CD4-positive, alpha-beta T cell treated with Interleukin-6 for 4 hours (primary cell): ENCODE measurements around the gene MYLK.
"Not testable (repeated sequence)": the region's sequence is repeated elsewhere in the genome, so short reads cannot be mapped to it uniquely, and the experiment has no call there.

Source experiments
- DNase-seq: peaks from one replicate; pipeline ENCODE4 v3.0.0-alpha.2; 2020; ENCODE audit warnings: mixed read lengths

Gene MYLK

GRCh38 chr3:123884203-123884831, at the start of gene MYLK:
Gene MYLK (minus strand): TSS chr3:123884332. CDS start chr3:123793841, 90,491 bp downstream.
- peak; percentile 3 for DNase-seq

- DNase-seq = no peak
These were observed 46.3 kb upstream of the MYLK start for GRCh38 chr3:123930445-123930844.

- DNase-seq = no peak
These were observed 45.2 kb upstream of the MYLK start for GRCh38 chr3:123929325-123929724.

- DNase-seq = no peak
These were observed 42.3 kb upstream of the MYLK start for GRCh38 chr3:123926396-123926795.

- no peak for DNase-seq
These were observed 36.7 kb upstream of the MYLK start for GRCh38 chr3:123920868-123921267.

- no peak for DNase-seq
These were observed 36.3 kb upstream of the MYLK start for GRCh38 chr3:123920383-123920782.

GRCh38 chr3:123919353-123919752, 35.2 kb upstream of the MYLK start:
- DNase-seq = no peak

GRCh38 chr3:123914829-123915228, 30.7 kb upstream of the MYLK start:
- no peak for DNase-seq

GRCh38 chr3:123909785-123910184, 25.7 kb upstream of the MYLK start:
- DNase-seq = no peak

GRCh38 chr3:123907720-123908119, 23.6 kb upstream of the MYLK start:
- no peak for DNase-seq

GRCh38 chr3:123899300-123899865, 15.3 kb upstream of the MYLK start:
- DNase-seq = no peak

- DNase-seq = no peak
These were observed 8.9 kb upstream of the MYLK start for GRCh38 chr3:123893012-123893411.

- no peak for DNase-seq
These were observed 8.1 kb upstream of the MYLK start for GRCh38 chr3:123892195-123892594.

- DNase-seq = not testable (repeated sequence)
These were observed 6.9 kb upstream of the MYLK start for GRCh38 chr3:123890991-123891390.

GRCh38 chr3:123890162-123890561, 6.0 kb upstream of the MYLK start:
- DNase-seq = not testable (repeated sequence)

- DNase-seq = no peak
These were observed 861 bp upstream of the MYLK start for GRCh38 chr3:123884993-123885392.

- DNase-seq = no peak
These were observed 380 bp downstream of the MYLK start for GRCh38 chr3:123883701-123884202.

- no peak for DNase-seq
These were observed 1.0 kb downstream of the MYLK start for GRCh38 chr3:123883111-123883510.

GRCh38 chr3:123881771-123882170, 2.4 kb downstream of the MYLK start:
- no peak for DNase-seq

GRCh38 chr3:123880998-123881561, 3.1 kb downstream of the MYLK start:
- DNase-seq = no peak

- no peak for DNase-seq
These were observed 5.3 kb downstream of the MYLK start for GRCh38 chr3:123878807-123879206.

- DNase-seq = no peak
These were observed 6.2 kb downstream of the MYLK start for GRCh38 chr3:123877965-123878364.

GRCh38 chr3:123877466-123877865, 6.7 kb downstream of the MYLK start:
- no peak for DNase-seq

GRCh38 chr3:123876858-123877257, 7.3 kb downstream of the MYLK start:
- DNase-seq = no peak
